H9 (cell line): ENCODE data around the gene POLD1. TPM values are rescaled to one million over a fixed set of nuclear protein-coding genes. Genes with fewer than 3 reads are reported as not detected.
A peak's percentile ranks its signal among the peaks of the same experiment; 100 is the strongest.

Source experiments
- DNase-seq: peaks from one replicate; pipeline ENCODE4 v3.0.0-alpha.2; 2017
- H2AFZ ChIP-seq: one replicate; pipeline ENCODE4 v1.6.1; 2013; ENCODE audit warnings: mild to moderate bottlenecking, low read length, control low read depth, moderate library complexity
- H2AK5ac ChIP-seq: 2 replicates; pipeline ENCODE4 v1.6.1; 2013; ENCODE audit warnings: low read length, control low read depth, mixed read lengths; ENCODE audit not compliant: insufficient read length
- H2BK120ac ChIP-seq: one replicate; pipeline ENCODE4 v1.6.1; 2013; ENCODE audit warnings: low read depth, mild to moderate bottlenecking, low read length, control low read depth, inconsistent platforms; ENCODE audit not compliant: poor library complexity, severe bottlenecking
- H2BK12ac ChIP-seq: 2 replicates; pipeline ENCODE4 v1.6.1; 2013; ENCODE audit warnings: low read length, control low read depth, mixed read lengths, low read depth; ENCODE audit not compliant: insufficient read length
- H2BK15ac ChIP-seq: 2 replicates; pipeline ENCODE4 v1.6.1; 2013; ENCODE audit warnings: low read depth, low read length, control low read depth
- H2BK20ac ChIP-seq: one replicate; pipeline ENCODE4 v1.6.1; 2013; ENCODE audit warnings: low read depth, mild to moderate bottlenecking, low read length, control low read depth, inconsistent platforms; ENCODE audit not compliant: poor library complexity, severe bottlenecking
- H2BK5ac ChIP-seq: 2 replicates; pipeline ENCODE4 v1.6.1; 2013; ENCODE audit warnings: low read length, control low read depth, mixed read lengths; ENCODE audit not compliant: insufficient read length
- H3K14ac ChIP-seq: 2 replicates; pipeline ENCODE4 v1.6.1; 2013; ENCODE audit warnings: low read length, control low read depth; ENCODE audit not compliant: insufficient read depth
- H3K18ac ChIP-seq: 2 replicates; pipeline ENCODE4 v1.6.1; 2013; ENCODE audit warnings: low read depth, mild to moderate bottlenecking, mixed read lengths, low read length, control low read depth; ENCODE audit not compliant: insufficient read length
- H3K23ac ChIP-seq: 2 replicates; pipeline ENCODE4 v1.6.1; 2013; ENCODE audit warnings: low read length, control low read depth, mixed read lengths, low read depth; ENCODE audit not compliant: insufficient read length
- H3K23me2 ChIP-seq: 2 replicates; pipeline ENCODE4 v1.6.1; 2013; ENCODE audit warnings: low read depth, mild to moderate bottlenecking, mixed read lengths, low read length, control low read depth; ENCODE audit not compliant: insufficient read length, poor library complexity, severe bottlenecking
- H3K27ac ChIP-seq: 2 replicates; pipeline ENCODE4 v1.5.1; 2013; ENCODE audit warnings: low read length, control low read depth, mixed read lengths, low read depth; ENCODE audit not compliant: insufficient read length
- H3K27me3 ChIP-seq: 2 replicates; pipeline ENCODE4 v1.6.1; 2013; ENCODE audit warnings: low read length, control low read depth, inconsistent platforms; ENCODE audit not compliant: insufficient read depth
- H3K4ac ChIP-seq: 2 replicates; pipeline ENCODE4 v1.6.1; 2013; ENCODE audit warnings: low read depth, mild to moderate bottlenecking, control low read depth, inconsistent platforms, low read length, moderate library complexity
- H3K4me1 ChIP-seq: 2 replicates; pipeline ENCODE4 v1.6.1; 2013; ENCODE audit warnings: low read length, control low read depth, inconsistent platforms; ENCODE audit not compliant: insufficient read depth
- H3K4me2 ChIP-seq: 2 replicates; pipeline ENCODE4 v1.6.1; 2013; ENCODE audit warnings: low read length, control low read depth, mixed read lengths; ENCODE audit not compliant: insufficient read length, insufficient read depth
- H3K56ac ChIP-seq: 2 replicates; pipeline ENCODE4 v1.6.1; 2013; ENCODE audit warnings: low read depth, mild to moderate bottlenecking, mixed read lengths, low read length, control low read depth; ENCODE audit not compliant: insufficient read length
- H3K79me1 ChIP-seq: 2 replicates; pipeline ENCODE4 v1.6.1; 2013; ENCODE audit warnings: low read depth, mild to moderate bottlenecking, moderate library complexity, low read length, control low read depth, inconsistent platforms; ENCODE audit not compliant: insufficient read depth, poor library complexity, severe bottlenecking
- H3K79me2 ChIP-seq: 2 replicates; pipeline ENCODE4 v1.6.1; 2013; ENCODE audit warnings: low read length, control low read depth, inconsistent platforms; ENCODE audit not compliant: insufficient read depth
- H3K9ac ChIP-seq: 2 replicates; pipeline ENCODE4 v1.6.1; 2013; ENCODE audit warnings: low read length, control low read depth, mixed read lengths; ENCODE audit not compliant: insufficient read length; ENCODE audit errors: extremely low read depth
- H3K9me3 ChIP-seq: one replicate; pipeline ENCODE4 v1.6.1; 2013; ENCODE audit warnings: low read depth, low read length, inconsistent platforms; ENCODE audit not compliant: control insufficient read depth
- H3T11ph ChIP-seq: one replicate; pipeline ENCODE4 v1.6.1; 2013; ENCODE audit warnings: mild to moderate bottlenecking, low read length, control low read depth, inconsistent platforms
- H4K20me1 ChIP-seq: one replicate; pipeline ENCODE4 v1.6.1; 2013; ENCODE audit not compliant: control insufficient read depth, insufficient read length, insufficient read depth
- H4K5ac ChIP-seq: 2 replicates; pipeline ENCODE4 v1.6.1; 2013; ENCODE audit warnings: low read depth, mild to moderate bottlenecking, mixed read lengths, low read length, control low read depth; ENCODE audit not compliant: insufficient read length
- H4K8ac ChIP-seq: replicated peaks from 2 replicates; pipeline ENCODE4 v1.6.1; 2013; ENCODE audit warnings: low read length, control low read depth, mixed read lengths, low read depth; ENCODE audit not compliant: insufficient read length
- H4K91ac ChIP-seq: 2 replicates; pipeline ENCODE4 v1.6.1; 2013; ENCODE audit warnings: low read depth, mild to moderate bottlenecking, moderate library complexity, mixed read lengths, low read length, control low read depth; ENCODE audit not compliant: insufficient read length
- H3K27ac Mint-ChIP-seq, 3 experiments: 2 replicates in 2 of 3; 3 replicates in 1 of 3; pipeline ENCODE4 v1.8.0; 2020 to 2021; ENCODE audit warnings: mixed read lengths in 3 of 3, mild to moderate bottlenecking in 1 of 3, moderate library complexity in 1 of 3
- H3K27me3 Mint-ChIP-seq: 2 replicates; pipeline ENCODE4 v1.8.0; 2021; ENCODE audit warnings: low read depth, mild to moderate bottlenecking, moderate library complexity, mixed read lengths
- H3K36me3 Mint-ChIP-seq, 3 experiments: 2 replicates in 2 of 3; 3 replicates in 1 of 3; pipeline ENCODE4 v1.8.0; 2020 to 2021; ENCODE audit warnings: low read depth in 3 of 3, mixed read lengths in 3 of 3; ENCODE audit not compliant: insufficient read depth in 1 of 3
- H3K4me1 Mint-ChIP-seq, 2 experiments: 2 replicates each; pipeline ENCODE4 v1.8.0; 2020; ENCODE audit warnings: mixed read lengths in 2 of 2
- H3K4me3 Mint-ChIP-seq, 2 experiments: 2 replicates in 1 of 2; 3 replicates in 1 of 2; pipeline ENCODE4 v1.8.0; 2020 to 2021; ENCODE audit warnings: mild to moderate bottlenecking in 2 of 2, mixed read lengths in 2 of 2, moderate library complexity in 1 of 2
- H3K9me3 Mint-ChIP-seq, 2 experiments: 2 replicates in 1 of 2; 3 replicates in 1 of 2; pipeline ENCODE4 v1.8.0; 2020; ENCODE audit warnings: mild to moderate bottlenecking in 2 of 2, mixed read lengths in 2 of 2, moderate library complexity in 1 of 2
- WGBS: extraction: QIAGEN DNeasy Blood & Tissue Kit; methylation state at CpG from one replicate; pipeline ENCODE4 v1.1.7; 2013; ENCODE audit warnings: missing lambda C conversion rate, low lambda C conversion rate, mixed read lengths; ENCODE audit not compliant: insufficient read length; ENCODE audit errors: extremely low coverage; 5-methylcytosine and 5-hydroxymethylcytosine counted together
- total RNA-seq: library from RNA; stranded (reverse); gene quantifications from 2 replicates; pipeline ENCODE4 v1.2.1, GENCODE V29; 2021
- TF ChIP-seq, protein P1 (sequence below): fragments of 200-600 bp; sonication (generic); conservative IDR thresholded peaks from 3 replicates; pipeline ENCODE4 v1.8.0; 2021; ENCODE audit warnings: antibody characterized with exemption, mild to moderate bottlenecking

POLD1 gene
- total RNA-seq, 1 experiment from 2014 or later, result 165 TPM

DNA sequence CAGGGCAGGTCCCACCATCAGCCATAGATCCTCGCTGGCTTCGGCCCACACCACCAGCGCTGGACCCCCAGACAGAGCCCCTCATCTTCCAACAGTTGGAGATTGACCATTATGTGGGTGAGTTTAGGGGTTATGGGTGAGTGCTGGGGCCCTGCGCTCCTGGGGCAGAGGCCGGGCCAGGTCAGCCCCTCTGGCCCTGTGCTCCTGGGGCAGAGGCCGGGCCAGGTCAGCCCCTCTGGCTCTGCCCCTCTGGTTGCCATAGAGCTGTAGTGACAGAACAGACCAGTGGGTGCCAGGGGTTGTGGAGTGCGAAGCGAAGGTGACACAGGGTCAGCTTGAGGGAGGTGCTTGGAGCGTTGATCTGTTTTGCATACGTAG lies 15.2 kb downstream of the POLD1 start:
- H3K4me3 Mint-ChIP-seq, result no peak overlapping the region
- Histone ChIP-seq H2BK20ac (no peak overlapping the region), H4K5ac (no peak overlapping the region), H3K4me1 (no peaks in the 10 kb centered on the region), H3K27ac (no peak overlapping the region), H4K91ac (no peak overlapping the region), H3K27me3 (no peaks in the 10 kb centered on the region), H4K20me1 (no peaks in the 10 kb centered on the region), H3K14ac (no peak overlapping the region), H4K8ac (no peak overlapping the region), H3T11ph (no peak overlapping the region), H3K4ac (no peak overlapping the region), H3K9ac (no peak overlapping the region), H3K79me1 (no peaks in the 10 kb centered on the region), H2AK5ac (no peak overlapping the region), H3K23ac (no peak overlapping the region), H3K23me2 (no peaks in the 10 kb centered on the region), H3K56ac (no peak overlapping the region), H2BK15ac (no peak overlapping the region), H3K79me2 (no peaks in the 10 kb centered on the region; the same call in 1 of the 2 replicates), H2AFZ (no peak overlapping the region), H3K18ac (no peak overlapping the region), H3K4me2 (no peak overlapping the region), H2BK12ac (no peak overlapping the region), H3K9me3 (no peaks in the 10 kb centered on the region), H2BK5ac (no peak overlapping the region), H2BK120ac (no peak overlapping the region)
- no peaks in the 10 kb centered on the region for H3K4me1 Mint-ChIP-seq
- no peaks in the 10 kb centered on the region for H3K9me3 Mint-ChIP-seq
- peaks cover 24 to 47% (median 40%) of the 10 kb centered on the region in 3 experiments for H3K36me3 Mint-ChIP-seq
- peak overlapping the region in 1 of 3 experiments; percentile 30; a peak in 1 of 7 replicates for H3K27ac Mint-ChIP-seq
- H3K27me3 Mint-ChIP-seq, result no peaks in the 10 kb centered on the region
- TF ChIP-seq, protein P1, sequence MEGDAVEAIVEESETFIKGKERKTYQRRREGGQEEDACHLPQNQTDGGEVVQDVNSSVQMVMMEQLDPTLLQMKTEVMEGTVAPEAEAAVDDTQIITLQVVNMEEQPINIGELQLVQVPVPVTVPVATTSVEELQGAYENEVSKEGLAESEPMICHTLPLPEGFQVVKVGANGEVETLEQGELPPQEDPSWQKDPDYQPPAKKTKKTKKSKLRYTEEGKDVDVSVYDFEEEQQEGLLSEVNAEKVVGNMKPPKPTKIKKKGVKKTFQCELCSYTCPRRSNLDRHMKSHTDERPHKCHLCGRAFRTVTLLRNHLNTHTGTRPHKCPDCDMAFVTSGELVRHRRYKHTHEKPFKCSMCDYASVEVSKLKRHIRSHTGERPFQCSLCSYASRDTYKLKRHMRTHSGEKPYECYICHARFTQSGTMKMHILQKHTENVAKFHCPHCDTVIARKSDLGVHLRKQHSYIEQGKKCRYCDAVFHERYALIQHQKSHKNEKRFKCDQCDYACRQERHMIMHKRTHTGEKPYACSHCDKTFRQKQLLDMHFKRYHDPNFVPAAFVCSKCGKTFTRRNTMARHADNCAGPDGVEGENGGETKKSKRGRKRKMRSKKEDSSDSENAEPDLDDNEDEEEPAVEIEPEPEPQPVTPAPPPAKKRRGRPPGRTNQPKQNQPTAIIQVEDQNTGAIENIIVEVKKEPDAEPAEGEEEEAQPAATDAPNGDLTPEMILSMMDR, result no peak
- DNase-seq, result no peak
- WGBS, result no CpG with 5 or more reads among the region's 10 CpGs
